HG02610 (cell line): ENCODE measurements around the gene ZBTB16.

Source experiments
- ATAC-seq: cut with Tn5 transposase; IDR thresholded peaks from one replicate; pipeline ENCODE4 v1.9.1; 2021; ENCODE audit warnings: mild to moderate bottlenecking, moderate library complexity; ENCODE audit not compliant: unreplicated experiment

Gene ZBTB16

GRCh38 chr11:114273890-114274635 lies 214.6 kb downstream of the ZBTB16 start:
- no peak for ATAC-seq

GRCh38 chr11:114274637-114275036 lies 215.1 kb downstream of the ZBTB16 start:
- no peak for ATAC-seq

GRCh38 chr11:114275280-114275679 lies 215.8 kb downstream of the ZBTB16 start:
- ATAC-seq = no peak

- no peak for ATAC-seq
Measured at GRCh38 chr11:114276077-114276476, 216.6 kb downstream of the ZBTB16 start.

GRCh38 chr11:114277637-114278341 lies 218.3 kb downstream of the ZBTB16 start:
- no peak for ATAC-seq

- no peak for ATAC-seq
Measured at GRCh38 chr11:114278342-114279065, 219.0 kb downstream of the ZBTB16 start.

- no peak for ATAC-seq
Measured at GRCh38 chr11:114279792-114280546, 220.5 kb downstream of the ZBTB16 start.

GRCh38 chr11:114280696-114281095 lies 221.2 kb downstream of the ZBTB16 start:
- ATAC-seq = no peak

GRCh38 chr11:114281388-114281956 lies 222.0 kb downstream of the ZBTB16 start:
- no peak for ATAC-seq

GRCh38 chr11:114282488-114282887 lies 223.0 kb downstream of the ZBTB16 start:
- no peak for ATAC-seq

GRCh38 chr11:114283422-114283821 lies 223.9 kb downstream of the ZBTB16 start:
- ATAC-seq = no peak

- no peak for ATAC-seq
Measured at GRCh38 chr11:114284021-114284420, 224.5 kb downstream of the ZBTB16 start.

GRCh38 chr11:114284914-114285313 lies 225.4 kb downstream of the ZBTB16 start:
- ATAC-seq = no peak

GRCh38 chr11:114285599-114285998 lies 226.1 kb downstream of the ZBTB16 start:
- no peak for ATAC-seq

- no peak for ATAC-seq
Measured at GRCh38 chr11:114286229-114286628, 226.7 kb downstream of the ZBTB16 start.

GRCh38 chr11:114287154-114287553 lies 227.6 kb downstream of the ZBTB16 start:
- no peak for ATAC-seq

GRCh38 chr11:114288136-114288535 lies 228.6 kb downstream of the ZBTB16 start:
- no peak for ATAC-seq

GRCh38 chr11:114289779-114290178 lies 230.3 kb downstream of the ZBTB16 start:
- ATAC-seq = no peak

GRCh38 chr11:114290503-114291235 lies 231.2 kb downstream of the ZBTB16 start:
- ATAC-seq = no peak

GRCh38 chr11:114291381-114291780 lies 231.9 kb downstream of the ZBTB16 start:
- ATAC-seq = no peak
